Brain pericyte (primary cell): ENCODE data around the gene C22orf23.
A peak's percentile ranks its signal among the peaks of the same experiment; 100 is the strongest.

Experiments
- DNase-seq: peaks from one replicate; pipeline ENCODE4 v3.0.0-alpha.2; 2012; ENCODE audit warnings: low read depth, low spot score

The C22orf23 gene

GRCh38 chr22:37925767-37926166, 27.6 kb downstream of the C22orf23 start:
- no peak for DNase-seq

GRCh38 chr22:37925330-37925729, 28.1 kb downstream of the C22orf23 start:
- no peak for DNase-seq

DNA sequence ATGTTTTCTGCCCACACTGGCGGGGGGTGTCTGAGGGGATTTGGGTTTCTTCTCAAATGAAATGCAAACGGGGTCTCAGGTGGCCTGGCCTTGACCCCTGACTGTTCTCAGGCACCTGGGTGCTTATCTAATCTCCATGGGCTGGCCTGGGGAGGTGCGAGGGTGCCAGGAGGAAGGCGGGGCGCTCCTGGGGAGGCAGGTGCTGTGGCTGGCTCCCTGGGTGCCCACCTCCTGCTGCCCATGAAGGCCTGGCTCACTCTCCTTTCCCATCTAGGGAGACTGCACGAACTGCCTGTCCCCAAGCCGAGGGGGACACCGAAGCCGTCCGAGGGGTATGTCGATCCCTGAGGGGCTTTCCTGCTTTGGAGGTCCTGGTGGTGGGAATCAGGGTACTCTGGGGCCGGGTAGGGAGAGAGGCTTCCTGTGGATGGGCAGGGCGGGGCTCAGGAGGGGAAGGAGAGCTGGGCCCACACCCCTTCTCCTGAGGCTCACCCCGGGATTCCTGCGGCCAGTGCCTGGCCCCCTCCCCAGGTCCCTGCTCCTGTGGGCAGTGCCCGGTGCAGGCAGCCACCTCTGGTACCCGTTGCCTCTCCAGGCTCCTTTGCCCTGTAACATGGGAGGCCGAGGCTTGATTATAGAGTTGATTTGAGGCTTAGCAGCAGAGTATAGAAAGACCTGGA, 28.9 kb downstream of the C22orf23 start:
- DNase-seq = no peak

- DNase-seq = no peak
These were observed 29.5 kb downstream of the C22orf23 start for GRCh38 chr22:37923927-37924326.

- DNase-seq = no peak
These were observed 31.2 kb downstream of the C22orf23 start for GRCh38 chr22:37922191-37922590.

DNA sequence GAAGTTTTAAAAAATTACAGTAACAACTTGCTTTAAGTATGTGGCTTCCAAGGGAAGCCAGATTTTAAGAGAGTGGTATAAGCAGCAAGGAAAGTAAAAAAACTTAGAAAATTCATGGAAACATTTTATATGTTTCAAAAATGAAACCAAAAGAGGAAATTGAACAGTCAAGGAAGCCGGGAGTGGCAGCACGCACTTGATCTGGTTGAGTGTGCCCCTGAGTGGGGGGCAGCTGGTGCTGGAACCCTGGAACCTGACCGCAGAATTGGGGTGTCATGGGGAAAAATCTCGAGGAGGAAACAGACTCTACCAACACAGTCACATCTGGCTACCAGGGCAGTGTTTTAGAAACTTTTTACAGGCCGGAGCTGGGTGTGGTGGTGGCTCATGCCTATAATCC, 33.3 kb downstream of the C22orf23 start:
- no peak for DNase-seq

- DNase-seq = no peak
These were observed 34.7 kb downstream of the C22orf23 start for GRCh38 chr22:37918580-37919270.

DNA sequence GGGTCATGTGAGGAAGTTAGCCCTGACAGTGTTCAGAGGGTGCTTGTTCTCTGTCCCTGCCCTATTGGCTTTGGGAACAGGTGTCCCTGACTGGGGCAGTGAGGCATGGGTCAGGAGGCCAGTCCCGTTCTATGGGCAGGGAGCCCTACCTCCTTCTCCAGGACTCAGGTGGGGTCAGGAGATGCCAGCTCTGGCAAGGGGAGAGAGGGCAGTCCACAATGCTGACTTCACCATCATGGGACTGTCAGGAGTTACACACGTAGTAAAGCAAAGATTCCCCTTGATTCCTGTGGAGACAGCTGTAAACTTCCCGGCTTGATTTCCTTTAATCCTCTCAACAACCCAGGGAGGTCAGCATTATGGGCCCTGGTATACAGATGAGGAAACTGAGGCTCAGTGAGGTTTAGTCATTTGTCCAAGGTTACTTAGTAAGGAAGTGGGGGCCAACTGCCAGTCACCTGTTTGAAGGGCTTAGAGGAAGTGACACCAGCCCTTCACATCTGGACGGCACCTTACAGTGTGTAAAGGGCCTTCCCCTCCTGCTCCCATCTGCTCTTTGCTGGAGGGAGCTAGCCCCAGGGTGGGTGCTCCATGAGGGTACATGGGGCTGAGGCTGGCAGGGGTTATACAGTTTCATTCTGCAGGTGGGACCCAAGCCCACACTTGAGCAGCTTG, 35.4 kb downstream of the C22orf23 start:
- no peak for DNase-seq

GRCh38 chr22:37916311-37916710, 37.1 kb downstream of the C22orf23 start:
- DNase-seq = no peak

GRCh38 chr22:37913233-37913721, 40.1 kb downstream of the C22orf23 start:
- DNase-seq = no peak

DNA sequence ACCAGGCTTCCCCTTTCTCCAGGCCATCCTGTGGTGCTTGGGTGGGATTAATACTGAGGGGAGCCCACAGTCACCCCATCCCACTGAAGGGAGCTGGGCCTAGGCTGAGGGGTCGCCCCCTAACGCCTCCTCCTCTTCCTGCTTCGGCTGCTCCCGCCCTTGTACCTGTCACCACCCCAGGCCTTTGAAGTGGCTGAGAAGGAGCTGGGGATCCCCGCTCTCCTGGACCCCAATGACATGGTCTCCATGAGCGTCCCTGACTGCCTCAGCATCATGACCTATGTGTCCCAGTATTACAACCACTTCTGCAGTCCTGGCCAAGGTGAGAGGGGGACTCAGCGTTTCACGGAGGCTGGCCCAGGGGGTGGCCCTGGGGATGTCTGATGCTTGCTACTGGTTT, 41.2 kb downstream of the C22orf23 start:
- no peak for DNase-seq

- no peak for DNase-seq
These were observed 41.7 kb downstream of the C22orf23 start for GRCh38 chr22:37911697-37912096.

- no peak for DNase-seq
These were observed 42.3 kb downstream of the C22orf23 start for GRCh38 chr22:37910890-37911672.

GRCh38 chr22:37909766-37910165, 43.6 kb downstream of the C22orf23 start:
- DNase-seq = no peak

GRCh38 chr22:37907036-37907954, 46.1 kb downstream of the C22orf23 start:
- DNase-seq = no peak

DNA sequence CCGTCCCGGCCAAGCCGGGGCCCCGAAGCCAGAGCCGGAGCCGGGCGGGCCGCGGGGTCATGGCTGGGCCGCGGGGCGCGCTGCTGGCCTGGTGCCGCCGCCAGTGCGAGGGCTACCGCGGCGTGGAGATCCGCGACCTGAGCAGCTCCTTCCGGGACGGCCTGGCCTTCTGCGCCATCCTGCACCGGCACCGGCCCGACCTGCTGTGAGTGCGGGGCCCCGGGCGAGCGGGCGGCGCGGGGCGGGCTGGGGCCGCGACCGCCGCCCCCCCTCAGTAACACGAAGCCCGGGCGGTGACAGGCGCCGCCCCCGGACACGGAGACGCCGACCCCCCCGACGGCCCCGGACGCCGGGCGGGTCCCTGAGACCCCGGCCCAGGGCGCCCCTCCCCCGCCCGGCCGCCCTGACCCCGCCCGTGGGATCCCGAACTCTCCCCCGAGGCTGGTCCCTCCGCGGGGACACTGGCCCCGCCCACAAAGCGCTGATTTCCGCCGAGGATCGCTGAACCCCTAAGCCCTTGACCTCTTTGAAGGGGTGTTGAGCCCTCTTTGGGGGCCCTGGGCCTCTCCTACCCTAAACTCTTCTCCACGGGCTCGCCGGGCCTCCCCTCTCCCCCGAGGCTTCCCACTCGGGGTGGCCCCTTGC, 46.9 kb downstream of the C22orf23 start:
- DNase-seq = no peak

GRCh38 chr22:37905534-37906363, 47.7 kb downstream of the C22orf23 start, which contains the start of gene MICALL1:
MICALL1 (plus strand) TSS chr22:37906297; CDS start chr22:37906423, 126 bp downstream.
- DNase-seq = no peak

DNA sequence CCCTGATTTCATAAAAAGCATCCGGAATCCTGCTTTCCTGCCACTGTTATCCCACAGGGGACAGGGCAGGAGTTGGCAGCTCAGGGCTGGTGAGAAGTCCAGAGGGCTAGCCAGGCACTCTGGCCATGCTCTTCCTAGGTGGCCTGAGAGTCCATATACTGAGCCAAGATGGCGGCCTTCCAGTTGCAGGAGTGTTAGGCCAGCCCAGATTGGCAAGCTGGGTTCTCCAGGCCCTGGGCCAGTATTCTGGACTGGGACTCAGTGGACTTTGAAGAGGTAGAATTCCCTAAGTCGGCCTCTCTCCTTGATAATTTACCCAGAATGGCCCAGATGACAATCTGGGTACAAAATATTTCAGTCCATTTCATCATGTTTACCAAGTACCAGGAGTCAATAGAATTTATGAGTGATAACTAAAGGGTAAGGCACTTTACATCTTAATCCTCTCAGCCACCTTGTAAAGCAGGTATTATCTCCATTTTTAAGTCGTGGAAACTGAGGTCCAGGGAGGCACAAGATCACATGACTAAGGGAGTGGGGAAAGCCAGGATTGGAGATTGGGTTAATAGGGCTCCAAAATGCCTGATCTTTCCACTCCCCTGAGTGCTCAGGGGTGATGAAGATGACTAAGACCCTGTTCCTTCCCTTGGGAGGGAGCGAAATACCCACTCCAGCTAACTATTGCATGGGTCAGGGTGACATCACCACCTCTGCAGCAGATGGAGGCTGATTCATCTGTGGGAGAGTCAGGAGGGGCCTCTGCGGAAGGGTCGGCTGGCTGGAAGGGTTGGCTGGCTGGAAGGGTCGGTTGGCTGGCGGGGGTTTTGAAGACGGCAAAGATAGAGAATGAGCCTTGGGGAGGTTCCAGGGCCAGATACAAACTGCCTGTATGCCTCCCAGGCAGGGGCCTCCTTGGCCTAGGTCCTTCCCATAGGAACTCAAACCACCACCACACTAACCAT, 48.5 kb downstream of the C22orf23 start:
- peak; percentile 83 for DNase-seq
